HepG2 (cell line): ENCODE data around the gene TAF13. TPM values are rescaled to one million over a fixed set of nuclear protein-coding genes. Genes with fewer than 3 reads are reported as not detected.

Source experiments
- ATF2 ChIP-seq: sonication (generic); formaldehyde crosslinking; IDR thresholded peaks from 2 replicates; pipeline ENCODE4 v1.4.0; 2020; ENCODE audit warnings: missing genetic modification reagents
- DNMT3B ChIP-seq: conservative IDR thresholded peaks from 2 replicates; pipeline ENCODE4 v1.6.1; 2016; ENCODE audit warnings: missing biosample characterization, control low read depth
- EED ChIP-seq: sonication (generic); formaldehyde crosslinking; IDR thresholded peaks from 2 replicates; pipeline ENCODE4 v1.5.0; 2020; ENCODE audit warnings: mild to moderate bottlenecking, missing genetic modification reagents
- FOSL2 ChIP-seq: sonication (generic); formaldehyde crosslinking; IDR thresholded peaks from 2 replicates; pipeline ENCODE4 v1.4.0; 2020; ENCODE audit warnings: missing genetic modification reagents
- FOXM1 ChIP-seq: sonication (generic); formaldehyde crosslinking; IDR thresholded peaks from 2 replicates; pipeline ENCODE4 v1.5.0; 2020; ENCODE audit warnings: missing genetic modification reagents
- FOXP4 ChIP-seq: sonication (generic); formaldehyde crosslinking; IDR thresholded peaks from 2 replicates; pipeline ENCODE4 v1.4.0; 2020; ENCODE audit warnings: missing genetic modification reagents
- GATAD2A ChIP-seq: IDR thresholded peaks from 2 replicates; pipeline ENCODE4 v1.6.1; 2016
- GPBP1L1 ChIP-seq: sonication (generic); formaldehyde crosslinking; IDR thresholded peaks from 2 replicates; pipeline ENCODE4 v1.5.0; 2020; ENCODE audit warnings: mild to moderate bottlenecking, missing genetic modification reagents
- NR2F2 ChIP-seq: IDR thresholded peaks from 2 replicates; pipeline ENCODE4 v1.6.1; 2012; ENCODE audit warnings: low read depth, inconsistent platforms, borderline replicate concordance
- TBX2 ChIP-seq: sonication (generic); formaldehyde crosslinking; IDR thresholded peaks from 2 replicates; pipeline ENCODE4 v1.5.0; 2020; ENCODE audit warnings: missing genetic modification reagents, mild to moderate bottlenecking, borderline replicate concordance
- TOPORS ChIP-seq: sonication (generic); formaldehyde crosslinking; IDR thresholded peaks from 2 replicates; pipeline ENCODE4 v1.8.0; 2023; ENCODE audit warnings: mild to moderate bottlenecking, missing genetic modification reagents
- TP53 ChIP-seq: sonication (generic); formaldehyde crosslinking; conservative IDR thresholded peaks from 2 replicates; pipeline ENCODE4 v1.4.0; 2020; ENCODE audit warnings: missing genetic modification reagents
- YEATS4 ChIP-seq: sonication (generic); formaldehyde crosslinking; IDR thresholded peaks from 2 replicates; pipeline ENCODE4 v1.4.0; 2020; ENCODE audit warnings: missing genetic modification reagents, borderline replicate concordance
- ZNF205 ChIP-seq: IDR thresholded peaks from 2 replicates; pipeline ENCODE4 v1.6.1; 2018; ENCODE audit warnings: missing biosample characterization, missing genetic modification reagents
- ZNF234 ChIP-seq: sonication (generic); formaldehyde crosslinking; conservative IDR thresholded peaks from 2 replicates; pipeline ENCODE4 v1.5.1; 2020; ENCODE audit warnings: mild to moderate bottlenecking, missing genetic modification reagents
- ZNF335 ChIP-seq: sonication (generic); formaldehyde crosslinking; IDR thresholded peaks from 2 replicates; pipeline ENCODE4 v1.4.0; 2020; ENCODE audit warnings: missing genetic modification reagents
- ZNF615 ChIP-seq: sonication (generic); formaldehyde crosslinking; IDR thresholded peaks from 2 replicates; pipeline ENCODE4 v1.5.0; 2020; ENCODE audit warnings: mild to moderate bottlenecking, missing genetic modification reagents, borderline replicate concordance
- ZNF691 ChIP-seq: sonication (generic); formaldehyde crosslinking; IDR thresholded peaks from 2 replicates; pipeline ENCODE4 v1.4.0; 2020; ENCODE audit warnings: missing genetic modification reagents, low read depth, mild to moderate bottlenecking, borderline replicate concordance
- ZNF710 ChIP-seq: sonication (generic); formaldehyde crosslinking; IDR thresholded peaks from 2 replicates; pipeline ENCODE4 v1.5.0; 2020; ENCODE audit warnings: mild to moderate bottlenecking, missing genetic modification reagents, borderline replicate concordance
- ZNF784 ChIP-seq: sonication (generic); formaldehyde crosslinking; IDR thresholded peaks from 2 replicates; pipeline ENCODE4 v1.5.1; 2020; ENCODE audit warnings: missing genetic modification reagents, mild to moderate bottlenecking, borderline replicate concordance
- polyA plus RNA-seq, 8 experiments: library from polyadenylated mRNA; depleted of rRNA in 3 of 8; stranded (reverse) in 7 of 8; unstranded in 1 of 8; fragments of >200 nt; fragmentation: Illumina TruSeq in 4 of 8; extraction: Trizol in 4 of 8; gene quantifications; 2 replicates each; pipeline versions ENCODE4 v1.2.1 to v1.2.3, GENCODE V29; 2011 to 2016; ENCODE audit warnings: low read depth in 4 of 8, missing spikeins in 1 of 8, mixed read lengths in 1 of 8; ENCODE audit not compliant: insufficient read depth in 1 of 8
- total RNA-seq, 5 experiments: library from RNA; depleted of rRNA; stranded (reverse); fragments of >200 nt; fragmentation: Illumina TruSeq; extraction: Trizol; gene quantifications; 2 replicates each; pipeline ENCODE4 v1.2.3, GENCODE V29; 2016; ENCODE audit warnings: low read depth in 1 of 5

The TAF13 gene
- total and polyA plus RNA-seq, 2 of the 13 experiments (the other 11 are each of a cell fraction or from before 2014, with no cell fraction given) = 11.5 to 36.3 TPM

GRCh38 chr1:109075531-109076490 lies at the start of gene TAF13 (continued):
- TF ChIP-seq DNMT3B (CRISPR knock-in tag) (0 out of 2 replicates have a peak, but pooled peaks have one; percentile 25), TOPORS (no peak), ZNF205 (CRISPR knock-in tag) (no peak), FOSL2 (CRISPR knock-in tag) (peak; percentile 69), FOXP4 (CRISPR knock-in tag) (peak; percentile 59; the same call in 1 of the 2 replicates), FOXM1 (no peak), ZNF691 (CRISPR knock-in tag) (peak; percentile 56; the same call in 1 of the 2 replicates), GATAD2A (peak; percentile 88), NR2F2 (peak; percentile 46; the same call in 1 of the 2 replicates), TBX2 (CRISPR knock-in tag) (peak; percentile 60), YEATS4 (CRISPR knock-in tag) (peak; percentile 85), ZNF234 (CRISPR knock-in tag) (no peak), EED (CRISPR knock-in tag) (no peak), TP53 (CRISPR knock-in tag) (no peak), ZNF335 (CRISPR knock-in tag) (peak; percentile 95), ATF2 (CRISPR knock-in tag) (peak; percentile 73; the same call in 1 of the 2 replicates), GPBP1L1 (CRISPR knock-in tag) (no peak), ZNF710 (peak; percentile 40; the same call in 1 of the 2 replicates), ZNF784 (CRISPR knock-in tag) (no peak), ZNF615 (CRISPR knock-in tag) (no peak)
